Head of caudate nucleus (tissue), 42 donors: ENCODE data around the gene SVOP.

Experiments used
- DNase-seq, 42 donors: peaks; one replicate each; pipeline versions ENCODE4 v3.0.0 to v3.0.0-alpha.2; 2020 to 2021; ENCODE audit warnings: mixed read lengths in 7 of 42
- intact Hi-C: fragments of 100-400 bp; cut with DNase I; formaldehyde crosslinking; loops from one replicate; pipeline ENCODE4 v1.15.0; 2022

The SVOP gene

DNA sequence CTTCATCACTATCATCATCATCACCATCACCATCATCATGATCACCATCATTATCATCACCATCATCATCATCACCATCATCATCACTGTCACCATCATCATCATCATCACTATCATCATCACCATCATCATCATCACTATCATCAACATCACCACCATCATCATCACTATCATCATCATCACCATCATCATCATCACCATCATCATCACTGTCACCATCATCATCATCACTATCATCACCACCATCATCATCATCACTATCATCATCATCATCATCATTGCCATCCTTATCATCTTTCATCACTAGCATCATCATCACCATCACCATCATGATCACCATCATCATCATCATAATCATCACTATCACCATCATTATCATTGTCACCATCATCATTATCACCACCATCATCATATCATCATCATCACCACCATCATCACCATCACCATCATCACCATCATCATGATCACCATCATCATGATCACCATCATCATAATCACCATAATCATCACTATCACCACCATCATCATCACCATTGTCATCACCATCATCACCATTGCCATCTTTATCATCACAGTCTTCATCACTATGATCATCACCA lies 38.1 kb downstream of the SVOP start:
- intact Hi-C loops: no loop called here
- DNase-seq: no peak

- DNase-seq: no peak
- intact Hi-C loops: no loop called here
These were observed 39.0 kb downstream of the SVOP start for GRCh38 chr12:108981835-108982234.

- no peak for DNase-seq
- intact Hi-C loops: no loop called here
These were observed 39.8 kb downstream of the SVOP start for GRCh38 chr12:108980831-108981618.

- intact Hi-C loops: no loop called here
- DNase-seq: no peak
These were observed 43.5 kb downstream of the SVOP start for GRCh38 chr12:108977360-108977759.

- DNase-seq: no peak
- intact Hi-C loops: no loop called here
These were observed 45.8 kb downstream of the SVOP start for GRCh38 chr12:108975024-108975593.

GRCh38 chr12:108973629-108974152 lies 47.2 kb downstream of the SVOP start:
- intact Hi-C loops: no loop called here

GRCh38 chr12:108972358-108972757 lies 48.5 kb downstream of the SVOP start:
- DNase-seq: no peak
- intact Hi-C loops: no loop called here

More at GRCh38 chr12:108973629-108974152, 47.2 kb downstream of the SVOP start:
- DNase-seq: no peak

GRCh38 chr12:108969622-108970021 lies 51.2 kb downstream of the SVOP start:
- DNase-seq: no peak
- intact Hi-C loops: no loop called here

GRCh38 chr12:108967869-108968540 lies 52.9 kb downstream of the SVOP start:
- intact Hi-C loops: no loop called here

GRCh38 chr12:108966378-108967151 lies 54.3 kb downstream of the SVOP start:
- intact Hi-C loops: no loop called here

More at GRCh38 chr12:108967869-108968540, 52.9 kb downstream of the SVOP start:
- DNase-seq: peak in 1 of 42 donors; percentile 18

GRCh38 chr12:108965886-108966285 lies 55.0 kb downstream of the SVOP start:
- intact Hi-C loops: no loop called here
- no peak for DNase-seq

More at GRCh38 chr12:108966378-108967151, 54.3 kb downstream of the SVOP start:
- DNase-seq: no peak

GRCh38 chr12:108964371-108965352 lies 56.2 kb downstream of the SVOP start:
- intact Hi-C loops: no loop called here
- no peak for DNase-seq

DNA sequence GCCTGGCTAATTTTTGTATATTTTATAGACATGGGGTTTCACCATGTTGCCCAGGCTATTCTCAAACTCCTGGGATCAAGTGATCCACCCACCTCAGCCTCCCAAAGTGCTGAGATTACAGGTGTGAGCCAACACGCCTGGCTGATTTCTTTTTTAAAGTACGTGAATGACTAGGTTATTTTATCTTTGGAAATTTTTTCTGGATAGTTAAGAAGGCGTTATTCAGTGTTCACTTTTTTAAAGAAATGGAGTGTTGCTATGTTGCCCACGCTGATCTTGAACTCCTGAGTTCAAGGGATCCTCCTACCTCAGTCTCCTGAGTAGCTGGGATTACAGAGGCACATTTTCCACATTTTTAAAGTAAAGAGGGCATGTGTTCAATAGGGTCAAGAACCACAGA lies 58.6 kb downstream of the SVOP start:
- DNase-seq: peak in 26 of 42 donors; percentile 8 to 65 (median 30)
- intact Hi-C loops: no loop called here

DNA sequence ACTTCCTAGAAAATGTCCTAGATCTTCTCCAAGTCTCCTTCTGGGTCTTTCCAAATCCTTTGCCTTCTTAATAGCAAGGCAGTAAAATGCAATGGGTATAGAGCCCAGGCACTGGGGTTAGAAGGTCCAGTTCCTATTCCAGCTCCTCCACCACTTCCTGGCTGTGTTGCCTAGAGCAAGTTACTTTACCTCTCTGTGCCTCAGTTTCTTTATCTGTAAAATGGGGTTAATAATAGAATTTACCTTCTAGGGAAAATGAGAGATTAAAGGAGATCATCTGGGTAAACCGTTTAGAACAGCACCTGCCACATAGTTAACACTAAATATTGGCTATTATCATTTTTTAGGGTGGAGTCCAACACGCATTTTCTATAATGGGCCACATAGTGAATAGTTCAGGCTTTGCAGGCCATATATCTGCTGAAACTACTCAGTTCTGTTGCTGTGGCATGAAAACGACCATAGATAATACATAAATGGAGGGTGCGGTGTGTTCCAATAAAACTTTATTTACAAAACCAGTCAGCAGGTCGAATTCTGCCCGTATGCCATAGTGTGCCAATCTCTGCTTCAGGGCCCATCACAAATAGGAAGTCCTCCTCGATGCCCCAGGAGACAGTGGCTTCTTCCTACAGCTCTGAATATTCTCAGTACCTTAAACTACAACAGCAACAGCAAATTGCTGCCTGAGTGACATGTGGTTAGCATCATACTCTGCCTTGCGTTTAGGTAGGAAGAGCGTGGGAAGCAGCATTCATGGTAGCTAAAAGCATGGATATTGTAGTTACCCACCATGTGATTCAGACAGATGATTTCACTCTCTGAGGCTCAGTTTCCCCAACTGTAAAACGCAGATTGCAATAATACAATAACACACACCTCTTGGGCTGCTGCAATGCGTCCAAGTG lies 60.9 kb downstream of the SVOP start:
- DNase-seq: peak in 18 of 42 donors; percentile 7 to 73 (median 36)
- intact Hi-C loops: loop anchor here (10.0 kb wide), 1 partner anchor 135 kb away; the partner anchor contains the start of genes ALKBH2 and UNG

DNA sequence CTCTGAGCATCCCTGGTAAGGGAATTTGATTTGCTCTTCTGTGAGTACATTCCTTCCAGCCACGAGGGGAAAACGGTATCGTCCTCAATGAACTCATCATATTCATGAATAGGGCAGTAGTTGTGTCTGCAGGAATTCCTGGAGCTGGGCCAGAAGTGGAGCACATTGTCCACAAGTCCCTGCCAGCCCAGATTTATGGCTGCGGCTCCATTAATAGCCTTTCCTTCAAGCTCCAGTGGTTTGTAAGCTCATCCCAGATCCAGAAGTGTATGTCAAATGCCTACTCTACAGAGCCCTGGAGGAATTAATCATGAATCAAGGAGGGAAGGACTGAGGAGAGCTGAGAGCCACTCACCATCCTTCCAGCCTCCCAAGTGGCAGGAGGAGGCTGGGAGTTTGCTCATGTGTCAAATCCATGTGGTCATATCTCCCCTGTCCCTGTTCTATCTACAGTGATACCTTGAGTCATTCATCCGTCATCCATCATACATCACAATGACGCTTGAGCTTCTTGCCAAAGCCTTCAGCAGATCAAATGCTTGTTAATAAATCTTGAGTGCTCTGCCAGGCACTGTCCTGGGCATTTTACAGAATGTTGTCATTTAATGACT lies 65.5 kb downstream of the SVOP start:
- peak in 6 of 42 donors; percentile 12 to 48 (median 24) for DNase-seq
- intact Hi-C loops: loop anchor here (10.0 kb wide), 1 partner anchor 139 kb away; the partner anchor contains the start of genes ALKBH2 and UNG
